Transverse colon (tissue), 4 donors: ENCODE results near the gene ME3.

Experiments used
- EP300 ChIP-seq: sonication (generic); formaldehyde crosslinking; IDR thresholded peaks from one replicate; pipeline ENCODE4 v1.6.1; 2017; ENCODE audit warnings: antibody characterized with exemption, low read depth
- POLR2A ChIP-seq: fragments of 450-650 bp; IDR thresholded peaks from one replicate; pipeline ENCODE4 v1.6.1; 2016; ENCODE audit warnings: antibody characterized with exemption, mild to moderate bottlenecking, moderate library complexity
- POLR2AphosphoS5 ChIP-seq, 3 donors: sonication (generic); formaldehyde crosslinking; IDR thresholded peaks; one replicate each; pipeline ENCODE4 v1.6.1; 2016; ENCODE audit warnings: antibody characterized with exemption in 3 of 3
- TF ChIP-seq, protein P1 (sequence below), 5 experiments: fragments of 200-600 bp in 3 of 5; fragments of 450-650 bp in 2 of 5; sonication (generic) in 3 of 5; IDR thresholded peaks; 1 replicate in 2 of 5; 2 replicates in 3 of 5; pipeline ENCODE4 v1.5.1; 2016 to 2017; ENCODE audit warnings: antibody characterized with exemption in 5 of 5, inconsistent platforms in 3 of 5, mild to moderate bottlenecking in 2 of 5, moderate library complexity in 1 of 5

DNA sequence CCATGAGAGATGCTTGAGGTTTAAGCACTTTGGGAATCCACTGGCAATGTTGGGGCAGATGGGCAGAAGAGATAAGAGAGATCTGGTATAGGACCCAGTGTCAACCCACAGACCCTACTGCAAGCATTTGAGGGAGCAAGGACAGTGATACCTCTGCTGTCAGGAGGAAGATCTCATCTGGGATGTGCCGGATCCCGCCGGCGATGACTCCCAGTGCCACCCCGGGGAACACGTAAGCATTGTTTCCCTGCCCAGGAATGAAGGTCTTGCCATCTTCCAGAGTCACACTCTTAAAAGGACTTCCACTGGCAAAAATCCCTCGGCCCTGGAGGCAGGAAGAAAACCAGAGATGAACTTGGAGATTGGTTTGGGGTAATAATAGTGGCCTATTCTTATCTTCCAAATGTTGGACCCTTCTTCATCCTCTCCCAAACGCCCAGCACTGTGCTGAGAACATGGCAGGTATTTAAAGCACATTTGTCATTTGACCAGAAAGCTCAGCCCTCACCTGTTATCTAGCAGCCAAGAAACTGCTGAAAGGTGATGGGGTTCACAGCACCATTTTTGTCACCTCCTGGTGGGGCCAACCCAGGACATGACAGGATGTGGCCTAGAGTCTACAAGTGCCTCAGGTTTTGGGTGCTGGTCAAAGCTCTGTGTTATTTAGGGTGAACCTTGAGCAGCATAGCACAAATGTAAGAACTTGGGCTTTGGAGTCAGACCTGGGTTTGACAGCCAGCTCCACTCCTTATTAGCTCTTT is 226.1 kb downstream of the ME3 start:
- TF ChIP-seq, protein P1, sequence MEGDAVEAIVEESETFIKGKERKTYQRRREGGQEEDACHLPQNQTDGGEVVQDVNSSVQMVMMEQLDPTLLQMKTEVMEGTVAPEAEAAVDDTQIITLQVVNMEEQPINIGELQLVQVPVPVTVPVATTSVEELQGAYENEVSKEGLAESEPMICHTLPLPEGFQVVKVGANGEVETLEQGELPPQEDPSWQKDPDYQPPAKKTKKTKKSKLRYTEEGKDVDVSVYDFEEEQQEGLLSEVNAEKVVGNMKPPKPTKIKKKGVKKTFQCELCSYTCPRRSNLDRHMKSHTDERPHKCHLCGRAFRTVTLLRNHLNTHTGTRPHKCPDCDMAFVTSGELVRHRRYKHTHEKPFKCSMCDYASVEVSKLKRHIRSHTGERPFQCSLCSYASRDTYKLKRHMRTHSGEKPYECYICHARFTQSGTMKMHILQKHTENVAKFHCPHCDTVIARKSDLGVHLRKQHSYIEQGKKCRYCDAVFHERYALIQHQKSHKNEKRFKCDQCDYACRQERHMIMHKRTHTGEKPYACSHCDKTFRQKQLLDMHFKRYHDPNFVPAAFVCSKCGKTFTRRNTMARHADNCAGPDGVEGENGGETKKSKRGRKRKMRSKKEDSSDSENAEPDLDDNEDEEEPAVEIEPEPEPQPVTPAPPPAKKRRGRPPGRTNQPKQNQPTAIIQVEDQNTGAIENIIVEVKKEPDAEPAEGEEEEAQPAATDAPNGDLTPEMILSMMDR (IDR thresholded peaks at IDR 0.05) = no peak
- TF ChIP-seq POLR2AphosphoS5 (IDR thresholded peaks at IDR 0.05) = no peak
- TF ChIP-seq EP300 = no peak
- no peak for TF ChIP-seq POLR2A
